T-cell (primary cell): Measurements from ENCODE around the gene LRIG3. TPM values are rescaled to one million over a fixed set of nuclear protein-coding genes. Genes with fewer than 3 reads are reported as not detected.
A peak's percentile ranks its signal among the peaks of the same experiment; 100 is the strongest.

Experiments used
- ATAC-seq, 4 experiments: fragments of 200-7000 bp in 3 of 4; fragments of 150-1000 bp in 1 of 4; cut with Tn5 transposase; replicated peaks in 1 of 4; 1 replicate in 3 of 4; 2 replicates in 1 of 4; pipeline ENCODE4 v1.10.0; 2021; ENCODE audit warnings: moderate library complexity in 3 of 4, mild to moderate bottlenecking in 2 of 4, moderate number of reproducible peaks in 1 of 4
- CTCF ChIA-PET, 2 donors: fragments of 300-600 bp; sonication (Branson Sonifier 250); formaldehyde crosslinking; loops; one replicate each; lab custom pipeline; 2022; ENCODE audit warnings: antibody characterized with exemption in 2 of 2; lab: Charles Lee
- POLR2A ChIA-PET, 2 donors: fragments of 300-600 bp; sonication (Branson Sonifier 250); formaldehyde crosslinking; loops; one replicate each; lab custom pipeline; 2022; ENCODE audit warnings: antibody characterized with exemption in 2 of 2; lab: Charles Lee
- DNase-seq, 35 experiments: peaks; one replicate each; pipeline versions ENCODE4 v3.0.0 to v3.0.0-alpha.2; 2013 to 2023
- H3K27ac ChIP-seq: one replicate; pipeline ENCODE4 v1.5.1; 2013; ENCODE audit warnings: low read length
- H3K27me3 ChIP-seq, 2 experiments: replicated peaks in 1 of 2; 1 replicate in 1 of 2; 2 replicates in 1 of 2; pipeline versions ENCODE4 v1.6.1 to v1.7.0; 2013; ENCODE audit warnings: low read length in 1 of 2, mixed read lengths in 1 of 2; ENCODE audit not compliant: control insufficient read depth in 2 of 2, insufficient read depth in 2 of 2; ENCODE audit errors: extremely low read depth in 1 of 2
- H3K36me3 ChIP-seq, 2 donors: 1 replicate in 1 of 2; 2 replicates in 1 of 2; pipeline versions ENCODE4 v1.6.1 to v1.7.0; 2013; ENCODE audit warnings: low read length in 1 of 2; ENCODE audit not compliant: control insufficient read depth in 2 of 2, insufficient read depth in 1 of 2; ENCODE audit errors: extremely low read depth in 1 of 2
- H3K4me1 ChIP-seq, 2 experiments: 1 replicate in 1 of 2; 2 replicates in 1 of 2; pipeline versions ENCODE4 v1.6.1 to v1.7.0; 2013; ENCODE audit warnings: low read length in 2 of 2, mixed read lengths in 1 of 2; ENCODE audit not compliant: insufficient read depth in 2 of 2, control insufficient read depth in 1 of 2; ENCODE audit errors: extremely low read depth in 1 of 2
- H3K4me3 ChIP-seq, 2 donors: 1 replicate in 1 of 2; 2 replicates in 1 of 2; pipeline versions ENCODE4 v1.5.1 to v1.7.0; 2013; ENCODE audit warnings: mild to moderate bottlenecking in 2 of 2, low read length in 1 of 2, moderate library complexity in 1 of 2; ENCODE audit not compliant: control insufficient read depth in 1 of 2; ENCODE audit errors: extremely low read depth in 1 of 2
- H3K9me3 ChIP-seq: 2 replicates; pipeline ENCODE4 v1.7.0; 2013
- H3K27ac Mint-ChIP-seq, 2 donors: one replicate each; pipeline ENCODE4 v1.8.0; 2020 to 2021; ENCODE audit warnings: mild to moderate bottlenecking in 2 of 2, mixed read lengths in 2 of 2
- H3K27me3 Mint-ChIP-seq, 2 donors: one replicate each; pipeline ENCODE4 v1.8.0; 2021 to 2022; ENCODE audit warnings: mixed read lengths in 2 of 2
- H3K36me3 Mint-ChIP-seq: one replicate; pipeline ENCODE4 v1.8.0; 2021; ENCODE audit warnings: mixed read lengths
- H3K4me1 Mint-ChIP-seq, 3 donors: one replicate each; pipeline ENCODE4 v1.8.0; 2020 to 2022; ENCODE audit warnings: mixed read lengths in 3 of 3, mild to moderate bottlenecking in 1 of 3
- H3K4me3 Mint-ChIP-seq, 3 donors: one replicate each; pipeline ENCODE4 v1.8.0; 2020 to 2022; ENCODE audit warnings: mild to moderate bottlenecking in 3 of 3, mixed read lengths in 3 of 3, moderate library complexity in 3 of 3
- H3K9me3 Mint-ChIP-seq, 3 donors: one replicate each; pipeline ENCODE4 v1.8.0; 2020 to 2022; ENCODE audit warnings: mixed read lengths in 3 of 3
- WGBS: methylation state at CpG from one replicate; pipeline ENCODE4 v1.1.5; 2013; ENCODE audit warnings: missing lambda C conversion rate; ENCODE audit not compliant: insufficient coverage; 5-methylcytosine and 5-hydroxymethylcytosine counted together
- total RNA-seq, 35 experiments: library from RNA in 6 of 35; stranded (reverse) in 6 of 35; fragments of 120-200 nt in 1 of 35; gene quantifications; one replicate each; pipeline versions ENCODE4 v1.2.1 to v1.2.4 and lab custom pipeline; 2013 to 2026

LRIG3 gene
- total RNA-seq, 5 donors from 2014 or later (not counting 1 experiment from before 2014, with no cell fraction given) = 0.09 to 0.13 (median 0.12) TPM; not detected in 2

GRCh38 chr12:58925111-58925611 is 4.9 kb upstream of the LRIG3 start:
- no peak overlapping the region for H3K4me3 Mint-ChIP-seq
- H3K27ac Mint-ChIP-seq = no peak overlapping the region
- H3K9me3 ChIP-seq = no peaks in the 10 kb centered on the region
- no peak overlapping the region for H3K27ac ChIP-seq
- WGBS = no CpG with 5 or more reads among the region's 1 CpG
- no peaks in the 10 kb centered on the region for H3K36me3 Mint-ChIP-seq
- peaks cover 19% of the 10 kb centered on the region in 2 donors for H3K27me3 Mint-ChIP-seq
- CTCF ChIA-PET = no interaction called here
- no peaks in the 10 kb centered on the region for H3K9me3 Mint-ChIP-seq
- peaks cover 8% of the 10 kb centered on the region in 2 experiments for H3K27me3 ChIP-seq
- peaks cover 0 to 4% of the 10 kb centered on the region in 2 experiments for H3K4me1 ChIP-seq
- DNase-seq (no peak), ATAC-seq (no peak)
- H3K36me3 ChIP-seq = no peaks in the 10 kb centered on the region
- H3K4me3 ChIP-seq = no peak overlapping the region
- POLR2A ChIA-PET = no interaction called here
- peaks cover 0 to 3% (median 1%) of the 10 kb centered on the region in 3 donors for H3K4me1 Mint-ChIP-seq

GRCh38 chr12:58924652-58925051 is 4.3 kb upstream of the LRIG3 start:
- Mint-ChIP-seq H3K27ac (no peak overlapping the region), H3K4me3 (no peak overlapping the region), H3K36me3 (no peaks in the 10 kb centered on the region), H3K9me3 (no peaks in the 10 kb centered on the region), H3K27me3 (peaks cover 19 to 21% of the 10 kb centered on the region in 2 donors), H3K4me1 (peaks cover 0 to 3% (median 1%) of the 10 kb centered on the region in 3 donors)
- DNase-seq (no peak), ATAC-seq (no peak)
- Histone ChIP-seq H3K9me3 (no peaks in the 10 kb centered on the region), H3K36me3 (no peaks in the 10 kb centered on the region), H3K27me3 (peaks cover 8 to 11% of the 10 kb centered on the region in 2 experiments), H3K27ac (no peak overlapping the region), H3K4me3 (no peak overlapping the region), H3K4me1 (peaks cover 0 to 4% of the 10 kb centered on the region in 2 experiments)
- no CpG with 5 or more reads among the region's 1 CpG for WGBS
- ChIA-PET CTCF (no interaction called here), POLR2A (no interaction called here)

GRCh38 chr12:58923781-58924180 is 3.5 kb upstream of the LRIG3 start:
- ChIA-PET CTCF (no interaction called here), POLR2A (no interaction called here)
- Histone ChIP-seq H3K27ac (no peak overlapping the region), H3K4me3 (no peak overlapping the region), H3K27me3 (peaks cover 8 to 15% of the 10 kb centered on the region in 2 experiments), H3K9me3 (no peaks in the 10 kb centered on the region), H3K4me1 (peaks cover 0 to 4% of the 10 kb centered on the region in 2 experiments), H3K36me3 (no peaks in the 10 kb centered on the region)
- H3K36me3 Mint-ChIP-seq = no peaks in the 10 kb centered on the region
- H3K27ac Mint-ChIP-seq = no peak overlapping the region
- H3K4me3 Mint-ChIP-seq = no peak overlapping the region
- peaks cover 19 to 27% of the 10 kb centered on the region in 2 donors for H3K27me3 Mint-ChIP-seq
- no CpG with 5 or more reads among the region's 4 CpGs for WGBS
- H3K4me1 Mint-ChIP-seq = peaks cover 0 to 3% (median 1%) of the 10 kb centered on the region in 3 donors
- DNase-seq (no peak), ATAC-seq (no peak)
- no peaks in the 10 kb centered on the region for H3K9me3 Mint-ChIP-seq

- no peaks in the 10 kb centered on the region for H3K36me3 Mint-ChIP-seq
- Histone ChIP-seq H3K4me3 (no peak overlapping the region), H3K27me3 (peaks cover 8 to 15% of the 10 kb centered on the region in 2 experiments), H3K9me3 (no peaks in the 10 kb centered on the region), H3K4me1 (peaks cover 0 to 4% of the 10 kb centered on the region in 2 experiments), H3K27ac (no peak overlapping the region), H3K36me3 (no peaks in the 10 kb centered on the region)
- peaks cover 28 to 35% of the 10 kb centered on the region in 2 donors for H3K27me3 Mint-ChIP-seq
- no peak overlapping the region for H3K27ac Mint-ChIP-seq
- ChIA-PET POLR2A (no interaction called here), CTCF (no interaction called here)
- ATAC-seq (no peak), DNase-seq (no peak)
- H3K9me3 Mint-ChIP-seq = no peaks in the 10 kb centered on the region
- H3K4me3 Mint-ChIP-seq = no peak overlapping the region
- peaks cover 0 to 3% (median 1%) of the 10 kb centered on the region in 3 donors for H3K4me1 Mint-ChIP-seq
Observed at GRCh38 chr12:58922849-58923248, 2.5 kb upstream of the LRIG3 start.

GRCh38 chr12:58920961-58921861 is 907 bp upstream of the LRIG3 start:
- no peak overlapping the region for H3K4me3 ChIP-seq
- Mint-ChIP-seq H3K36me3 (no peaks in the 10 kb centered on the region), H3K4me3 (no peak overlapping the region)

GRCh38 chr12:58919231-58920101 is 838 bp downstream of the LRIG3 start:
- no peaks in the 10 kb centered on the region for H3K36me3 Mint-ChIP-seq

More at GRCh38 chr12:58920961-58921861, 907 bp upstream of the LRIG3 start:
- ATAC-seq = no peak
- Histone ChIP-seq H3K9me3 (no peaks in the 10 kb centered on the region), H3K27ac (no peak overlapping the region), H3K27me3 (peaks cover 11 to 15% of the 10 kb centered on the region in 2 experiments), H3K36me3 (no peaks in the 10 kb centered on the region), H3K4me1 (peaks cover 0 to 4% of the 10 kb centered on the region in 2 experiments)
- peaks cover 36 to 43% of the 10 kb centered on the region in 2 donors for H3K27me3 Mint-ChIP-seq
- ChIA-PET CTCF (interaction anchor here in 1 of 2 donors (0.6 kb wide), 1 partner anchor 106 kb away, joined by 3 read pairs; no protein-coding TSS in a partner anchor), POLR2A (no interaction called here)
- peaks cover 0 to 3% (median 1%) of the 10 kb centered on the region in 3 donors for H3K4me1 Mint-ChIP-seq
- 35% methylated on average over 5 of the region's 15 CpGs for WGBS
- DNase-seq = no peak
- H3K9me3 Mint-ChIP-seq = peaks cover 0 to 2% (median 0%) of the 10 kb centered on the region in 3 donors
- no peak overlapping the region for H3K27ac Mint-ChIP-seq

More at GRCh38 chr12:58919231-58920101, 838 bp downstream of the LRIG3 start:
- Mint-ChIP-seq H3K27me3 (peaks cover 35 to 43% of the 10 kb centered on the region in 2 donors), H3K4me3 (peak overlapping the region in 1 of 3 donors; percentile 17), H3K9me3 (peaks cover 0 to 2% (median 0%) of the 10 kb centered on the region in 3 donors), H3K4me1 (peaks cover 0 to 3% (median 1%) of the 10 kb centered on the region in 3 donors), H3K27ac (no peak overlapping the region)
- H3K4me1 ChIP-seq = peaks cover 0 to 4% of the 10 kb centered on the region in 2 experiments
- H3K4me3 ChIP-seq = no peak overlapping the region
- no peak for DNase-seq
- 5% methylated on average over 46 of the region's 50 CpGs for WGBS
- ChIA-PET CTCF (no interaction called here), POLR2A (no interaction called here)
- no peak for ATAC-seq
- peaks cover 14 to 15% of the 10 kb centered on the region in 2 experiments for H3K27me3 ChIP-seq
- no peaks in the 10 kb centered on the region for H3K9me3 ChIP-seq
- H3K36me3 ChIP-seq = no peaks in the 10 kb centered on the region
- no peak overlapping the region for H3K27ac ChIP-seq
